ENCODE results near the gene RAP1B. TPM values are rescaled to one million over a fixed set of nuclear protein-coding genes. Genes with fewer than 3 reads are reported as not detected.

The RAP1B gene
- 10 to 100 TPM; 29.8 to 60.5 (median 37.1) TPM for total RNA-seq
- 10 to 100 TPM; 30.1 to 47.0 TPM for polyA plus RNA-seq

GRCh38 chr12:68610370-68611093 lies at the start of gene RAP1B:
RAP1B (plus strand) TSS chr12:68610899; CDS start chr12:68648725, 37,826 bp downstream.
- H3K36me3 ChIP-seq: no peaks in the 10 kb centered on the region
- no peak for TF ChIP-seq CTCF (IDR thresholded peaks at IDR 0.05)
- peak within 1 kb of the TSS; percentile 62 to 75 (median 70) for H3K4me3 ChIP-seq
- H3K9me3 ChIP-seq: no peaks in the 10 kb centered on the region
- FAIRE-seq (no peak), ATAC-seq (peak; percentile 94 to 95 (median 94)), DNase-seq (peak; percentile 87 to 95 (median 92))
- peak within 1 kb of the TSS; percentile 86 to 95 (median 89) for H3K27ac ChIP-seq
- 0% methylated on average over 67 to 84 of the region's 84 CpGs for WGBS, 2 donors
- H3K4me1 ChIP-seq: peaks cover 15 to 34% (median 23%) of the 10 kb centered on the region in 3 donors
- intact Hi-C loops (cut with DNase I): no loop called here
- H3K27me3 ChIP-seq: no peaks in the 10 kb centered on the region

- intact Hi-C loops (cut with DNase I): no loop called here
- H3K4me3 ChIP-seq: no peak overlapping the region
- ATAC-seq: no peak
- H3K36me3 ChIP-seq: no peaks in the 10 kb centered on the region
- no peaks in the 10 kb centered on the region for H3K9me3 ChIP-seq
- FAIRE-seq: no peak
- DNase-seq: no peak
- H3K4me1 ChIP-seq: no peaks in the 10 kb centered on the region
- no peak for TF ChIP-seq CTCF (IDR thresholded peaks at IDR 0.05)
- no peaks in the 10 kb centered on the region for H3K27me3 ChIP-seq
- no peak overlapping the region for H3K27ac ChIP-seq
- WGBS, 2 donors: 58 to 66% methylated on average over 10 of the region's 10 CpGs
These were observed 48.9 kb upstream of the RAP1B start for GRCh38 chr12:68561830-68562229.

GRCh38 chr12:68564166-68564565 lies 46.5 kb upstream of the RAP1B start:
- no peaks in the 10 kb centered on the region for H3K9me3 ChIP-seq
- no peaks in the 10 kb centered on the region for H3K36me3 ChIP-seq
- 57 to 65% methylated on average over 1 of the region's 1 CpG for WGBS, 2 donors
- no peak overlapping the region for H3K4me3 ChIP-seq
- no peak overlapping the region for H3K27ac ChIP-seq
- H3K4me1 ChIP-seq: no peaks in the 10 kb centered on the region
- FAIRE-seq: no peak
- DNase-seq: no peak
- ATAC-seq: no peak
- no peaks in the 10 kb centered on the region for H3K27me3 ChIP-seq
- no peak for TF ChIP-seq CTCF (IDR thresholded peaks at IDR 0.05)
- intact Hi-C loops (cut with DNase I): no loop called here

- H3K36me3 ChIP-seq: no peaks in the 10 kb centered on the region
- WGBS, 2 donors: 30 to 51% methylated on average over 1 of the region's 1 CpG
- DNase-seq (no peak), ATAC-seq (peak in 3 of 4 donors; percentile 55 to 91 (median 68)), FAIRE-seq (no peak)
- H3K4me3 ChIP-seq: no peak overlapping the region
- H3K27ac ChIP-seq: peak overlapping the region in 1 of 4 donors; percentile 31
- H3K4me1 ChIP-seq: no peaks in the 10 kb centered on the region
- H3K27me3 ChIP-seq: no peaks in the 10 kb centered on the region
- H3K9me3 ChIP-seq: no peaks in the 10 kb centered on the region
- TF ChIP-seq CTCF (IDR thresholded peaks at IDR 0.05): no peak
- intact Hi-C loops (cut with DNase I): no loop called here
These were observed 45.3 kb upstream of the RAP1B start for GRCh38 chr12:68565391-68565903.

Data from pancreas (tissue), 10 donors.